Effector memory CD4-positive, alpha-beta T cell (primary cell): ENCODE measurements around the gene PHYKPL.
"Not testable (repeated sequence)": the region's sequence is repeated elsewhere in the genome, so short reads cannot be mapped to it uniquely, and the experiment has no call there.

Experiments
- DNase-seq, 3 donors: peaks; one replicate each; pipeline ENCODE4 v3.0.0-alpha.2; 2020
- H3K27ac ChIP-seq: 2 replicates; pipeline ENCODE4 v1.7.0; 2013; ENCODE audit warnings: mild to moderate bottlenecking, low read length, moderate library complexity; ENCODE audit not compliant: insufficient read depth, poor library complexity, severe bottlenecking
- H3K27me3 ChIP-seq: replicated peaks from 2 replicates; pipeline ENCODE4 v1.7.0; 2013; ENCODE audit warnings: mild to moderate bottlenecking, low read length; ENCODE audit not compliant: insufficient read depth, control insufficient read depth, poor library complexity, severe bottlenecking
- H3K36me3 ChIP-seq: 2 replicates; pipeline ENCODE4 v1.7.0; 2013; ENCODE audit warnings: mild to moderate bottlenecking, low read length, moderate library complexity; ENCODE audit not compliant: control insufficient read depth, insufficient read depth
- H3K4me1 ChIP-seq: 2 replicates; pipeline ENCODE4 v1.7.0; 2013; ENCODE audit warnings: low read length, mild to moderate bottlenecking; ENCODE audit not compliant: control insufficient read depth, insufficient read depth, poor library complexity, severe bottlenecking
- H3K4me3 ChIP-seq: 2 replicates; pipeline ENCODE4 v1.7.0; 2013; ENCODE audit warnings: low read length, low read depth, mild to moderate bottlenecking; ENCODE audit not compliant: insufficient read depth, poor library complexity, severe bottlenecking
- H3K9me3 ChIP-seq: 2 replicates; pipeline ENCODE4 v1.7.0; 2013; ENCODE audit warnings: mild to moderate bottlenecking, low read length, moderate library complexity; ENCODE audit not compliant: control insufficient read depth

Gene PHYKPL

GRCh38 chr5:178234750-178235587 is 2.4 kb upstream of the PHYKPL start:
- H3K36me3 ChIP-seq: peaks cover 1% of the 10 kb centered on the region
- H3K27ac ChIP-seq: no peak overlapping the region
- peaks cover 52% of the 10 kb centered on the region for H3K4me1 ChIP-seq

GRCh38 chr5:178234121-178234749 is 1.6 kb upstream of the PHYKPL start:
- Histone ChIP-seq H3K4me3 (no peak overlapping the region), H3K4me1 (peaks cover 53% of the 10 kb centered on the region), H3K27me3 (no peaks in the 10 kb centered on the region), H3K9me3 (no peaks in the 10 kb centered on the region), H3K36me3 (peaks cover 8% of the 10 kb centered on the region), H3K27ac (no peak overlapping the region)
- no peak for DNase-seq

More at GRCh38 chr5:178234750-178235587, 2.4 kb upstream of the PHYKPL start:
- no peaks in the 10 kb centered on the region for H3K27me3 ChIP-seq
- DNase-seq: peak; percentile 33 to 56 (median 37)
- H3K4me3 ChIP-seq: no peak overlapping the region
- H3K9me3 ChIP-seq: no peaks in the 10 kb centered on the region

GRCh38 chr5:178232920-178233429 is 373 bp upstream of the PHYKPL start:
- Histone ChIP-seq H3K27me3 (no peaks in the 10 kb centered on the region), H3K36me3 (peaks cover 18% of the 10 kb centered on the region), H3K4me1 (peaks cover 40% of the 10 kb centered on the region), H3K4me3 (peak overlapping the region; percentile 82), H3K9me3 (no peaks in the 10 kb centered on the region), H3K27ac (peak overlapping the region; percentile 82)
- DNase-seq: no peak

GRCh38 chr5:178231539-178232123 is 971 bp downstream of the PHYKPL start:
- no peaks in the 10 kb centered on the region for H3K27me3 ChIP-seq
- no peak for DNase-seq
- peak overlapping the region; percentile 82 for H3K4me3 ChIP-seq
- H3K9me3 ChIP-seq: no peaks in the 10 kb centered on the region
- H3K27ac ChIP-seq: peak overlapping the region; percentile 82
- H3K36me3 ChIP-seq: peaks cover 26% of the 10 kb centered on the region
- peaks cover 33% of the 10 kb centered on the region for H3K4me1 ChIP-seq

GRCh38 chr5:178230879-178231538 is 1.6 kb downstream of the PHYKPL start:
- peaks cover 26% of the 10 kb centered on the region for H3K36me3 ChIP-seq
- DNase-seq: no peak
- H3K27me3 ChIP-seq: no peaks in the 10 kb centered on the region
- no peaks in the 10 kb centered on the region for H3K9me3 ChIP-seq
- H3K4me1 ChIP-seq: peaks cover 33% of the 10 kb centered on the region
- H3K27ac ChIP-seq: peak overlapping the region; percentile 82
- H3K4me3 ChIP-seq: peak overlapping the region; percentile 82

GRCh38 chr5:178229861-178230260 is 2.7 kb downstream of the PHYKPL start:
- no peak for DNase-seq
- H3K9me3 ChIP-seq: no peaks in the 10 kb centered on the region
- no peak overlapping the region for H3K27ac ChIP-seq
- peaks cover 27% of the 10 kb centered on the region for H3K36me3 ChIP-seq
- no peaks in the 10 kb centered on the region for H3K27me3 ChIP-seq
- H3K4me3 ChIP-seq: no peak overlapping the region
- peaks cover 33% of the 10 kb centered on the region for H3K4me1 ChIP-seq

- not testable (repeated sequence) for H3K27ac ChIP-seq, H3K9me3 ChIP-seq, H3K27me3 ChIP-seq, H3K4me3 ChIP-seq, DNase-seq
- H3K4me1 ChIP-seq: peaks cover 33% of the 10 kb centered on the region
- H3K36me3 ChIP-seq: peaks cover 28% of the 10 kb centered on the region
These were observed 3.5 kb downstream of the PHYKPL start for GRCh38 chr5:178229111-178229510.

- DNase-seq: no peak
- Histone ChIP-seq H3K27ac (no peak overlapping the region), H3K4me3 (no peak overlapping the region), H3K36me3 (peaks cover 28% of the 10 kb centered on the region), H3K4me1 (peaks cover 33% of the 10 kb centered on the region), H3K27me3 (no peaks in the 10 kb centered on the region), H3K9me3 (no peaks in the 10 kb centered on the region)
These were observed 4.0 kb downstream of the PHYKPL start for GRCh38 chr5:178228609-178229008.

GRCh38 chr5:178227929-178228328 is 4.7 kb downstream of the PHYKPL start:
- Histone ChIP-seq H3K9me3 (no peaks in the 10 kb centered on the region), H3K4me1 (peaks cover 30% of the 10 kb centered on the region), H3K36me3 (peaks cover 28% of the 10 kb centered on the region), H3K27ac (no peak overlapping the region), H3K27me3 (no peaks in the 10 kb centered on the region), H3K4me3 (no peak overlapping the region)
- DNase-seq: no peak
